H9 (cell line): ENCODE measurements around the gene TSPAN18. TPM values are rescaled to one million over a fixed set of nuclear protein-coding genes. Genes with fewer than 3 reads are reported as not detected.

Experiments
- DNase-seq: peaks from one replicate; pipeline ENCODE4 v3.0.0-alpha.2; 2017
- H2AFZ ChIP-seq: one replicate; pipeline ENCODE4 v1.6.1; 2013; ENCODE audit warnings: mild to moderate bottlenecking, low read length, control low read depth, moderate library complexity
- H2AK5ac ChIP-seq: 2 replicates; pipeline ENCODE4 v1.6.1; 2013; ENCODE audit warnings: low read length, control low read depth, mixed read lengths; ENCODE audit not compliant: insufficient read length
- H2BK120ac ChIP-seq: one replicate; pipeline ENCODE4 v1.6.1; 2013; ENCODE audit warnings: low read depth, mild to moderate bottlenecking, low read length, control low read depth, inconsistent platforms; ENCODE audit not compliant: poor library complexity, severe bottlenecking
- H2BK12ac ChIP-seq: 2 replicates; pipeline ENCODE4 v1.6.1; 2013; ENCODE audit warnings: low read length, control low read depth, mixed read lengths, low read depth; ENCODE audit not compliant: insufficient read length
- H2BK15ac ChIP-seq: 2 replicates; pipeline ENCODE4 v1.6.1; 2013; ENCODE audit warnings: low read depth, low read length, control low read depth
- H2BK20ac ChIP-seq: one replicate; pipeline ENCODE4 v1.6.1; 2013; ENCODE audit warnings: low read depth, mild to moderate bottlenecking, low read length, control low read depth, inconsistent platforms; ENCODE audit not compliant: poor library complexity, severe bottlenecking
- H2BK5ac ChIP-seq: 2 replicates; pipeline ENCODE4 v1.6.1; 2013; ENCODE audit warnings: low read length, control low read depth, mixed read lengths; ENCODE audit not compliant: insufficient read length
- H3K14ac ChIP-seq: 2 replicates; pipeline ENCODE4 v1.6.1; 2013; ENCODE audit warnings: low read length, control low read depth; ENCODE audit not compliant: insufficient read depth
- H3K18ac ChIP-seq: 2 replicates; pipeline ENCODE4 v1.6.1; 2013; ENCODE audit warnings: low read depth, mild to moderate bottlenecking, mixed read lengths, low read length, control low read depth; ENCODE audit not compliant: insufficient read length
- H3K23ac ChIP-seq: 2 replicates; pipeline ENCODE4 v1.6.1; 2013; ENCODE audit warnings: low read length, control low read depth, mixed read lengths, low read depth; ENCODE audit not compliant: insufficient read length
- H3K23me2 ChIP-seq: 2 replicates; pipeline ENCODE4 v1.6.1; 2013; ENCODE audit warnings: low read depth, mild to moderate bottlenecking, mixed read lengths, low read length, control low read depth; ENCODE audit not compliant: insufficient read length, poor library complexity, severe bottlenecking
- H3K27ac ChIP-seq: 2 replicates; pipeline ENCODE4 v1.5.1; 2013; ENCODE audit warnings: low read length, control low read depth, mixed read lengths, low read depth; ENCODE audit not compliant: insufficient read length
- H3K27me3 ChIP-seq: 2 replicates; pipeline ENCODE4 v1.6.1; 2013; ENCODE audit warnings: low read length, control low read depth, inconsistent platforms; ENCODE audit not compliant: insufficient read depth
- H3K4ac ChIP-seq: 2 replicates; pipeline ENCODE4 v1.6.1; 2013; ENCODE audit warnings: low read depth, mild to moderate bottlenecking, control low read depth, inconsistent platforms, low read length, moderate library complexity
- H3K4me1 ChIP-seq: 2 replicates; pipeline ENCODE4 v1.6.1; 2013; ENCODE audit warnings: low read length, control low read depth, inconsistent platforms; ENCODE audit not compliant: insufficient read depth
- H3K4me2 ChIP-seq: 2 replicates; pipeline ENCODE4 v1.6.1; 2013; ENCODE audit warnings: low read length, control low read depth, mixed read lengths; ENCODE audit not compliant: insufficient read length, insufficient read depth
- H3K56ac ChIP-seq: 2 replicates; pipeline ENCODE4 v1.6.1; 2013; ENCODE audit warnings: low read depth, mild to moderate bottlenecking, mixed read lengths, low read length, control low read depth; ENCODE audit not compliant: insufficient read length
- H3K79me1 ChIP-seq: 2 replicates; pipeline ENCODE4 v1.6.1; 2013; ENCODE audit warnings: low read depth, mild to moderate bottlenecking, moderate library complexity, low read length, control low read depth, inconsistent platforms; ENCODE audit not compliant: insufficient read depth, poor library complexity, severe bottlenecking
- H3K79me2 ChIP-seq: 2 replicates; pipeline ENCODE4 v1.6.1; 2013; ENCODE audit warnings: low read length, control low read depth, inconsistent platforms; ENCODE audit not compliant: insufficient read depth
- H3K9ac ChIP-seq: 2 replicates; pipeline ENCODE4 v1.6.1; 2013; ENCODE audit warnings: low read length, control low read depth, mixed read lengths; ENCODE audit not compliant: insufficient read length; ENCODE audit errors: extremely low read depth
- H3K9me3 ChIP-seq: one replicate; pipeline ENCODE4 v1.6.1; 2013; ENCODE audit warnings: low read depth, low read length, inconsistent platforms; ENCODE audit not compliant: control insufficient read depth
- H3T11ph ChIP-seq: one replicate; pipeline ENCODE4 v1.6.1; 2013; ENCODE audit warnings: mild to moderate bottlenecking, low read length, control low read depth, inconsistent platforms
- H4K20me1 ChIP-seq: one replicate; pipeline ENCODE4 v1.6.1; 2013; ENCODE audit not compliant: control insufficient read depth, insufficient read length, insufficient read depth
- H4K5ac ChIP-seq: 2 replicates; pipeline ENCODE4 v1.6.1; 2013; ENCODE audit warnings: low read depth, mild to moderate bottlenecking, mixed read lengths, low read length, control low read depth; ENCODE audit not compliant: insufficient read length
- H4K8ac ChIP-seq: replicated peaks from 2 replicates; pipeline ENCODE4 v1.6.1; 2013; ENCODE audit warnings: low read length, control low read depth, mixed read lengths, low read depth; ENCODE audit not compliant: insufficient read length
- H4K91ac ChIP-seq: 2 replicates; pipeline ENCODE4 v1.6.1; 2013; ENCODE audit warnings: low read depth, mild to moderate bottlenecking, moderate library complexity, mixed read lengths, low read length, control low read depth; ENCODE audit not compliant: insufficient read length
- H3K27ac Mint-ChIP-seq, 3 experiments: 2 replicates in 2 of 3; 3 replicates in 1 of 3; pipeline ENCODE4 v1.8.0; 2020 to 2021; ENCODE audit warnings: mixed read lengths in 3 of 3, mild to moderate bottlenecking in 1 of 3, moderate library complexity in 1 of 3
- H3K27me3 Mint-ChIP-seq: 2 replicates; pipeline ENCODE4 v1.8.0; 2021; ENCODE audit warnings: low read depth, mild to moderate bottlenecking, moderate library complexity, mixed read lengths
- H3K36me3 Mint-ChIP-seq, 3 experiments: 2 replicates in 2 of 3; 3 replicates in 1 of 3; pipeline ENCODE4 v1.8.0; 2020 to 2021; ENCODE audit warnings: low read depth in 3 of 3, mixed read lengths in 3 of 3; ENCODE audit not compliant: insufficient read depth in 1 of 3
- H3K4me1 Mint-ChIP-seq, 2 experiments: 2 replicates each; pipeline ENCODE4 v1.8.0; 2020; ENCODE audit warnings: mixed read lengths in 2 of 2
- H3K4me3 Mint-ChIP-seq, 2 experiments: 2 replicates in 1 of 2; 3 replicates in 1 of 2; pipeline ENCODE4 v1.8.0; 2020 to 2021; ENCODE audit warnings: mild to moderate bottlenecking in 2 of 2, mixed read lengths in 2 of 2, moderate library complexity in 1 of 2
- H3K9me3 Mint-ChIP-seq, 2 experiments: 2 replicates in 1 of 2; 3 replicates in 1 of 2; pipeline ENCODE4 v1.8.0; 2020; ENCODE audit warnings: mild to moderate bottlenecking in 2 of 2, mixed read lengths in 2 of 2, moderate library complexity in 1 of 2
- total RNA-seq: library from RNA; stranded (reverse); gene quantifications from 2 replicates; pipeline ENCODE4 v1.2.1, GENCODE V29; 2021
- TF ChIP-seq, protein P1 (sequence below): fragments of 200-600 bp; sonication (generic); conservative IDR thresholded peaks from 3 replicates; pipeline ENCODE4 v1.8.0; 2021; ENCODE audit warnings: antibody characterized with exemption, mild to moderate bottlenecking

Gene TSPAN18
- total RNA-seq, 1 experiment from 2014 or later = 25.3 TPM

DNA sequence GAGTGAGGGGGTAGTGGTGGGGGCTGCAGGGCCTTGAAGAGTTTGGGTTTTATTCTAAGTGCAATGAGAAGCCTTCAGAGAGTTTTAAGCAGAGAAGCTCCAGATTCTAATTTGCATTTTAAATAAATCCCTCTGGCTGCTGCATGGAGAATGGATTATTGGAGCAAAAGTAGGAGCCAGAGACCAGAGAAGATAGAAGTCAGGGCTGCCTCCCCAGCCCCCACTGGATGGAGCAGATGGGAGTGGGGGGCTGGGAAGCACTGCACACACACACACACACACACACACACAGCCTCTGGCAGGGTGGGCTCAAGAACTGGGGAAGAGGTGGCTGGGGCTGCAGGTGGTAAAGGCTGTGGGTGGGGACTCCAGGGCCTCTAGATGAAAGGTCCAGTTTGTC lies 75.6 kb downstream of the TSPAN18 start:
- H2BK5ac ChIP-seq = no peak overlapping the region
- Mint-ChIP-seq H3K4me1 (peaks cover 73 to 77% of the 10 kb centered on the region in 2 experiments), H3K4me3 (no peak overlapping the region), H3K27ac (no peak overlapping the region; a peak in 1 of 7 replicates), H3K9me3 (no peaks in the 10 kb centered on the region), H3K36me3 (no peaks in the 10 kb centered on the region), H3K27me3 (no peaks in the 10 kb centered on the region; the same call in none of the 2 replicates)
- no peak overlapping the region for H3T11ph ChIP-seq
- TF ChIP-seq, protein P1, sequence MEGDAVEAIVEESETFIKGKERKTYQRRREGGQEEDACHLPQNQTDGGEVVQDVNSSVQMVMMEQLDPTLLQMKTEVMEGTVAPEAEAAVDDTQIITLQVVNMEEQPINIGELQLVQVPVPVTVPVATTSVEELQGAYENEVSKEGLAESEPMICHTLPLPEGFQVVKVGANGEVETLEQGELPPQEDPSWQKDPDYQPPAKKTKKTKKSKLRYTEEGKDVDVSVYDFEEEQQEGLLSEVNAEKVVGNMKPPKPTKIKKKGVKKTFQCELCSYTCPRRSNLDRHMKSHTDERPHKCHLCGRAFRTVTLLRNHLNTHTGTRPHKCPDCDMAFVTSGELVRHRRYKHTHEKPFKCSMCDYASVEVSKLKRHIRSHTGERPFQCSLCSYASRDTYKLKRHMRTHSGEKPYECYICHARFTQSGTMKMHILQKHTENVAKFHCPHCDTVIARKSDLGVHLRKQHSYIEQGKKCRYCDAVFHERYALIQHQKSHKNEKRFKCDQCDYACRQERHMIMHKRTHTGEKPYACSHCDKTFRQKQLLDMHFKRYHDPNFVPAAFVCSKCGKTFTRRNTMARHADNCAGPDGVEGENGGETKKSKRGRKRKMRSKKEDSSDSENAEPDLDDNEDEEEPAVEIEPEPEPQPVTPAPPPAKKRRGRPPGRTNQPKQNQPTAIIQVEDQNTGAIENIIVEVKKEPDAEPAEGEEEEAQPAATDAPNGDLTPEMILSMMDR = no peak
- H4K91ac ChIP-seq = no peak overlapping the region
- no peak overlapping the region for H4K5ac ChIP-seq
- H3K18ac ChIP-seq = no peak overlapping the region
- H3K56ac ChIP-seq = no peak overlapping the region
- H4K20me1 ChIP-seq = no peaks in the 10 kb centered on the region
- H3K23me2 ChIP-seq = no peaks in the 10 kb centered on the region
- no peak overlapping the region for H3K23ac ChIP-seq
- H2BK120ac ChIP-seq = no peak overlapping the region
- no peak for DNase-seq
- H2AK5ac ChIP-seq = no peak overlapping the region
- no peak overlapping the region for H3K4me2 ChIP-seq
- no peak overlapping the region for H4K8ac ChIP-seq
- no peaks in the 10 kb centered on the region for H3K79me1 ChIP-seq
- H2BK20ac ChIP-seq = no peak overlapping the region
- peaks cover 17% of the 10 kb centered on the region for H3K4me1 ChIP-seq
- H3K4ac ChIP-seq = no peak overlapping the region
- H3K14ac ChIP-seq = no peak overlapping the region
- no peak overlapping the region for H3K9ac ChIP-seq
- H3K79me2 ChIP-seq = no peaks in the 10 kb centered on the region
- no peak overlapping the region for H2BK12ac ChIP-seq
- H2AFZ ChIP-seq = no peak overlapping the region
- H3K27me3 ChIP-seq = no peaks in the 10 kb centered on the region
- H3K9me3 ChIP-seq = no peaks in the 10 kb centered on the region
- no peak overlapping the region for H2BK15ac ChIP-seq
- no peak overlapping the region for H3K27ac ChIP-seq
